Measurements from ENCODE around the gene ARAP2.

ARAP2 gene

GRCh38 chr4:36043901-36044300 lies 200.4 kb downstream of the ARAP2 start:
- H3K79me2 ChIP-seq (ENCODE audit: control insufficient read depth, low read length) = no peaks in the 10 kb centered on the region

DNA sequence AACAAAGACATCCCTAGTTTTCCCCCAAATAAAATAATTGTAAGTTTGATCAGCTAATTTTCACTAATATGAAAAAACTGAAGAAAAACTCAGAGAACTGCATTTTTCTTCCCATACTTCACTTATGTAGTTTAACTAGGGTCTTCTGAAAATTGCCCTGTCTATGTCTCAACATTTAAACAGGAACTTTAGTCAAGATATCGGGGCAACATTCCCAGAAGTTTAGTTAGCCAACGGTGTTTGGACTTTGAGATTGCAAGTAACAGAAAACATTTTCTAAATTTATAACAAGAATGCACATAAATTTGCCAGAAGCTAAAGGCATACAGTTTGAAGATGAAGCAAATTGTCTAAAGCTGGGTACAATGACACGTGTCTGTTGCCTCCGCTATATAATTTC lies 201.1 kb downstream of the ARAP2 start:
- Histone ChIP-seq H3K4me2 (ENCODE audit: low read length) (no peak overlapping the region), H4K20me1 (ENCODE audit: control insufficient read depth, insufficient read depth, low read depth, low read length) (no peaks in the 10 kb centered on the region), H3K4me3 (ENCODE audit: low read length) (no peak overlapping the region), H3K9me2 (replicated peaks; ENCODE audit: control insufficient read depth, low read length) (no peaks in the 10 kb centered on the region), H3K27ac (ENCODE audit: low read depth, low read length) (no peak overlapping the region), H3K9me3 (ENCODE audit: control insufficient read depth, insufficient read depth, low read length) (no peaks in the 10 kb centered on the region), H3F3A (ENCODE audit: control insufficient read depth, insufficient read depth) (no peaks in the 10 kb centered on the region), H3K4me1 (ENCODE audit: control insufficient read depth, low read length) (no peaks in the 10 kb centered on the region), H3K79me2 (ENCODE audit: control insufficient read depth, low read length) (no peaks in the 10 kb centered on the region), H3K36me3 (ENCODE audit: control insufficient read depth, low read length) (no peaks in the 10 kb centered on the region), H3K27me3 (ENCODE audit: control insufficient read depth, low read length) (no peaks in the 10 kb centered on the region)
- TF ChIP-seq EZH2phosphoT487 (IDR thresholded peaks at IDR 0.05; ENCODE audit: borderline replicate concordance, low read length) = no peak
- TF ChIP-seq, protein P1, sequence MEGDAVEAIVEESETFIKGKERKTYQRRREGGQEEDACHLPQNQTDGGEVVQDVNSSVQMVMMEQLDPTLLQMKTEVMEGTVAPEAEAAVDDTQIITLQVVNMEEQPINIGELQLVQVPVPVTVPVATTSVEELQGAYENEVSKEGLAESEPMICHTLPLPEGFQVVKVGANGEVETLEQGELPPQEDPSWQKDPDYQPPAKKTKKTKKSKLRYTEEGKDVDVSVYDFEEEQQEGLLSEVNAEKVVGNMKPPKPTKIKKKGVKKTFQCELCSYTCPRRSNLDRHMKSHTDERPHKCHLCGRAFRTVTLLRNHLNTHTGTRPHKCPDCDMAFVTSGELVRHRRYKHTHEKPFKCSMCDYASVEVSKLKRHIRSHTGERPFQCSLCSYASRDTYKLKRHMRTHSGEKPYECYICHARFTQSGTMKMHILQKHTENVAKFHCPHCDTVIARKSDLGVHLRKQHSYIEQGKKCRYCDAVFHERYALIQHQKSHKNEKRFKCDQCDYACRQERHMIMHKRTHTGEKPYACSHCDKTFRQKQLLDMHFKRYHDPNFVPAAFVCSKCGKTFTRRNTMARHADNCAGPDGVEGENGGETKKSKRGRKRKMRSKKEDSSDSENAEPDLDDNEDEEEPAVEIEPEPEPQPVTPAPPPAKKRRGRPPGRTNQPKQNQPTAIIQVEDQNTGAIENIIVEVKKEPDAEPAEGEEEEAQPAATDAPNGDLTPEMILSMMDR (IDR thresholded peaks at IDR 0.05; ENCODE audit: low read depth, low read length, poor library complexity, severe bottlenecking) = no peak

More at GRCh38 chr4:36043901-36044300, 200.4 kb downstream of the ARAP2 start:
- no peaks in the 10 kb centered on the region for H4K20me1 ChIP-seq (ENCODE audit: control insufficient read depth, insufficient read depth, low read depth, low read length)
- H3F3A ChIP-seq (ENCODE audit: control insufficient read depth, insufficient read depth) = no peaks in the 10 kb centered on the region
- H3K36me3 ChIP-seq (ENCODE audit: control insufficient read depth, low read length) = no peaks in the 10 kb centered on the region
- no peaks in the 10 kb centered on the region for H3K27me3 ChIP-seq (ENCODE audit: control insufficient read depth, low read length)
- no peaks in the 10 kb centered on the region for H3K4me1 ChIP-seq (ENCODE audit: control insufficient read depth, low read length)
- H3K4me3 ChIP-seq (ENCODE audit: low read length) = no peak overlapping the region
- no peaks in the 10 kb centered on the region for H3K9me2 ChIP-seq (replicated peaks; ENCODE audit: control insufficient read depth, low read length)
- no peak overlapping the region for H3K27ac ChIP-seq (ENCODE audit: low read depth, low read length)
- no peak for TF ChIP-seq EZH2phosphoT487 (IDR thresholded peaks at IDR 0.05; ENCODE audit: borderline replicate concordance, low read length)
- TF ChIP-seq, protein P1 (IDR thresholded peaks at IDR 0.05; ENCODE audit: low read depth, low read length, poor library complexity, severe bottlenecking) = no peak
- H3K9me3 ChIP-seq (ENCODE audit: control insufficient read depth, insufficient read depth, low read length) = no peaks in the 10 kb centered on the region
- no peak overlapping the region for H3K4me2 ChIP-seq (ENCODE audit: low read length)

DNA sequence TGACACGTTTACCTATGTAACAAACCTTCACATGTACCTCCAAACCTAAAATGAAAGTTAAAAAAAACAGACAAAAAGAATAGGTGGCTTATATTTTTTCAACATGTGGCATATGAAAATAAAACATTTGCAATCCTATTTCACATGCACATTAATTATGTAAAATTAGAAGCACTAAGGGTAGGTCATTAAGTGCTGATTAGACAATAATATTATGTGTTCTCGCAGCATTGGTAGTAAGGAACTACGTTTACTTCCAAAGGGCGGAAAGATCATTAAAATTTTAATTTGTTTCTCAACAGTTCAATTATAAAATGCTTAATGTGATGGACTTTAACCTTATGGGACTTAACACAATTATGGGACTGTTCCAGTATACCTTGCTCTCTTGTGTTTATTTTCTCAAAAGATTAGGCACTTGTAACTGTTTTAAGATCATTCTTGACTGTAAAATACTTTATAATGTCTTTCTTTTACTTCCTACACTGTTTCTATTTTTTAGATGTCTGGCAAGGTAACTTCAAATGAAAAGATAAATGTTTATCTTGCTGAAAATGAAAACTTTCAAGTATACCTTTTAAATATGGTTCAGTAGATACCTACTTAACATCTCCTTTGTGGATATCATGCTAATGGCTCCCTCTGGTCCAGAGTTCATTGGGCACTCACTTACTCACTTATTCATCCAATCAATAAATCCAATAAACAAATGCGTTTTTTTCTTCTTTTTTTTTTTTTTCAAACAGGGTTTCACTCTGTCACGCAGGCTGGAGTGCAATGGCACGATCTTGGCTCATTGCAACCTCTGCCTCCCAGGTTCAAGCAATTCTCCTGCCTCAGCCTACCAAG lies 202.0 kb downstream of the ARAP2 start:
- Histone ChIP-seq H3F3A (ENCODE audit: control insufficient read depth, insufficient read depth) (no peaks in the 10 kb centered on the region), H3K36me3 (ENCODE audit: control insufficient read depth, low read length) (no peaks in the 10 kb centered on the region), H3K4me1 (ENCODE audit: control insufficient read depth, low read length) (no peaks in the 10 kb centered on the region), H3K79me2 (ENCODE audit: control insufficient read depth, low read length) (no peaks in the 10 kb centered on the region), H4K20me1 (ENCODE audit: control insufficient read depth, insufficient read depth, low read depth, low read length) (no peaks in the 10 kb centered on the region), H3K27me3 (ENCODE audit: control insufficient read depth, low read length) (no peaks in the 10 kb centered on the region), H3K4me2 (ENCODE audit: low read length) (no peak overlapping the region), H3K4me3 (ENCODE audit: low read length) (no peak overlapping the region), H3K9me3 (ENCODE audit: control insufficient read depth, insufficient read depth, low read length) (no peaks in the 10 kb centered on the region), H3K9me2 (replicated peaks; ENCODE audit: control insufficient read depth, low read length) (no peaks in the 10 kb centered on the region), H3K27ac (ENCODE audit: low read depth, low read length) (no peak overlapping the region)
- no peak for TF ChIP-seq EZH2phosphoT487 (IDR thresholded peaks at IDR 0.05; ENCODE audit: borderline replicate concordance, low read length)
- TF ChIP-seq, protein P1 (IDR thresholded peaks at IDR 0.05; ENCODE audit: low read depth, low read length, poor library complexity, severe bottlenecking) = no peak
